ENCODE data around the gene TLE2. TPM values are rescaled to one million over a fixed set of nuclear protein-coding genes. Genes with fewer than 3 reads are reported as not detected.

Gene TLE2
- total RNA-seq, result 1.4 and 2.6 TPM in 2 replicates

GRCh38 chr19:3029065-3029923, at the start of gene TLE2:
Gene TLE2, minus strand, starts transcription at chr19:3029280. Its CDS starts 376 bp downstream, at chr19:3028904.

GRCh38 chr19:3062165-3063105, 33.4 kb upstream of the TLE2 start, which contains the start of gene TLE5:
Gene TLE5, minus strand, starts transcription at chr19:3062495. Its CDS starts 295 bp downstream, at chr19:3062200.

GRCh38 chr19:2977001-2977745, 51.9 kb downstream of the TLE2 start, which contains the start of gene TLE6:
Gene TLE6, plus strand, starts transcription at chr19:2977564. Its CDS starts 670 bp downstream, at chr19:2978234.

Other genes with a start within 250 kb of the TLE2 start
- 30.9 and 34.0 TPM in 2 replicates for gene SGTA, start 246.0 kb downstream of the TLE2 start, total RNA-seq
- 55.4 and 80.2 TPM in 2 replicates for gene THOP1, start 243.8 kb downstream of the TLE2 start, total RNA-seq
- gene ZNF554, start 209.4 kb downstream of the TLE2 start, total RNA-seq, result 3.6 and 4.0 TPM in 2 replicates
- 3.6 and 5.1 TPM in 2 replicates for gene ZNF555, start 187.8 kb downstream of the TLE2 start, total RNA-seq
- gene ZNF556, start 161.9 kb downstream of the TLE2 start, total RNA-seq, result 0.24 and 1.3 TPM in 2 replicates
- 9.6 and 12.6 TPM in 2 replicates for gene ZNF57, start 128.4 kb downstream of the TLE2 start, total RNA-seq
- 4.0 and 4.3 TPM in 2 replicates for gene ZNF77, start 84.3 kb downstream of the TLE2 start, total RNA-seq
- 1.2 TPM in 1 of 2 replicates, not detected in the other for gene TLE6, start 51.7 kb downstream of the TLE2 start, total RNA-seq
- 94.2 and 123 TPM in 2 replicates for gene TLE5, start 33.2 kb upstream of the TLE2 start, total RNA-seq
- gene GNA11, start 65.1 kb upstream of the TLE2 start, total RNA-seq, result 44.3 and 63.6 TPM in 2 replicates
- gene GNA15, start 106.8 kb upstream of the TLE2 start, total RNA-seq, result 98.0 and 207 TPM in 2 replicates
- gene S1PR4, start 149.5 kb upstream of the TLE2 start, total RNA-seq, result 0.24 and 0.85 TPM in 2 replicates
- 50.7 and 64.1 TPM in 2 replicates for gene NCLN, start 156.7 kb upstream of the TLE2 start, total RNA-seq
- under 0.01 TPM in 1 of 2 replicates, not detected in the other for gene CELF5, start 195.4 kb upstream of the TLE2 start, total RNA-seq

All from tracheal epithelial cell (primary cell).